ENCODE measurements around the gene DBNDD2.

Gene DBNDD2

GRCh38 chr20:45370571-45371160 is 37.4 kb upstream of the DBNDD2 start (continued):
- TF ChIP-seq KLF17 (tag by site-specific recombination; IDR thresholded peaks at IDR 0.05): no peak

- Histone ChIP-seq H3K36me3 (ENCODE audit: control insufficient read depth in 2 of 2, insufficient read depth in 1 of 2, low read length in 2 of 2) (peaks cover 0 to 21% of the 10 kb centered on the region in 2 experiments; a peak in 1 of 3 replicates), H3K9me3 (ENCODE audit: control insufficient read depth, insufficient read depth, low read depth, low read length) (no peaks in the 10 kb centered on the region), H3K27ac (ENCODE audit: extremely low read depth, low read depth, low read length) (no peak overlapping the region), H3K4me1 (ENCODE audit: control insufficient read depth, insufficient read depth, low read length) (no peaks in the 10 kb centered on the region), H3K4me3 (ENCODE audit: low read depth, low read length) (no peak overlapping the region)
- POLR2A ChIA-PET: interaction anchor here (1.6 to 1.7 kb wide), 2 partner anchors 9 to 35 kb away, joined by 5 to 6 read pairs; partner anchors contain the start of gene SYS1
- CTCF ChIA-PET: interaction anchor here (0.6 to 5.4 kb wide), 5 partner anchors 38 to 399 kb away, joined by 3 to 95 read pairs (median 10); no protein-coding TSS in a partner anchor
- no peak for TF ChIP-seq ZNF514 (tag by site-specific recombination; IDR thresholded peaks at IDR 0.05)
- no peak for TF ChIP-seq ZNF768 (tag by site-specific recombination; IDR thresholded peaks at IDR 0.05)
- no peak for TF ChIP-seq ZNF501 (tag by site-specific recombination; IDR thresholded peaks at IDR 0.05)
- no peak for TF ChIP-seq ZBTB6 (tag by site-specific recombination; IDR thresholded peaks at IDR 0.05)
- no peak for TF ChIP-seq ZNF664 (tag by site-specific recombination; IDR thresholded peaks at IDR 0.05)
- TF ChIP-seq ZNF555 (tag by site-specific recombination; conservative IDR thresholded peaks at IDR 0.05): no peak
- no peak for TF ChIP-seq SALL2 (tag by site-specific recombination; IDR thresholded peaks at IDR 0.05; ENCODE audit: borderline replicate concordance)
- no peak for TF ChIP-seq ZNF302 (tag by site-specific recombination; IDR thresholded peaks at IDR 0.05; ENCODE audit: low read depth)
- no peak for TF ChIP-seq ZNF510 (tag by site-specific recombination; IDR thresholded peaks at IDR 0.05; ENCODE audit: insufficient replicate concordance)
- TF ChIP-seq ZNF658 (tag by site-specific recombination; IDR thresholded peaks at IDR 0.05): no peak
- TF ChIP-seq ZFP3 (tag by site-specific recombination; IDR thresholded peaks at IDR 0.05; ENCODE audit: low read depth): no peak
- TF ChIP-seq ZNF202 (tag by site-specific recombination; IDR thresholded peaks at IDR 0.05; ENCODE audit: borderline replicate concordance): no peak
- TF ChIP-seq ZNF132 (tag by site-specific recombination; IDR thresholded peaks at IDR 0.05; ENCODE audit: borderline replicate concordance): no peak
- TF ChIP-seq ZNF624 (tag by site-specific recombination; IDR thresholded peaks at IDR 0.05): no peak
- TF ChIP-seq SP2 (tag by site-specific recombination; IDR thresholded peaks at IDR 0.05): no peak
- TF ChIP-seq ZNF837 (tag by site-specific recombination; IDR thresholded peaks at IDR 0.05): no peak
- TF ChIP-seq MYNN (tag by site-specific recombination; IDR thresholded peaks at IDR 0.05; ENCODE audit: borderline replicate concordance): no peak
- TF ChIP-seq WT1 (tag by site-specific recombination; IDR thresholded peaks at IDR 0.05): no peak
Observed at GRCh38 chr20:45372241-45372640, 35.8 kb upstream of the DBNDD2 start.

GRCh38 chr20:45372646-45373352 is 35.3 kb upstream of the DBNDD2 start:
- Histone ChIP-seq H3K27ac (ENCODE audit: extremely low read depth, low read depth, low read length) (no peak overlapping the region), H3K4me3 (ENCODE audit: low read depth, low read length) (no peak overlapping the region), H3K4me1 (ENCODE audit: control insufficient read depth, insufficient read depth, low read length) (no peaks in the 10 kb centered on the region), H3K36me3 (ENCODE audit: control insufficient read depth in 2 of 2, insufficient read depth in 1 of 2, low read length in 2 of 2) (peaks cover 0 to 15% of the 10 kb centered on the region in 2 experiments; a peak in 1 of 3 replicates), H3K9me3 (ENCODE audit: control insufficient read depth, insufficient read depth, low read depth, low read length) (no peaks in the 10 kb centered on the region)
- no peak for TF ChIP-seq ZFP37 (tag by site-specific recombination; IDR thresholded peaks at IDR 0.05)
- no peak for TF ChIP-seq ZNF449 (tag by site-specific recombination; IDR thresholded peaks at IDR 0.05)
- POLR2A ChIA-PET: interaction anchor here (0.6 to 1.6 kb wide), 5 partner anchors 10 to 555 kb away, joined by 3 to 14 read pairs (median 7); partner anchors contain the start of gene SYS1
- CTCF ChIA-PET: interaction anchor here (0.5 to 5.4 kb wide), 22 partner anchors 9 to 645 kb away, joined by 3 to 95 read pairs (median 8); partner anchors contain the start of genes PIGT, SYS1 and WFDC10A

Data from HEK293 (cell line).